HG03066 (cell line): ENCODE data around the gene SLC7A10.

Source experiments
- ATAC-seq: cut with Tn5 transposase; IDR thresholded peaks from one replicate; pipeline ENCODE4 v1.9.1; 2021; ENCODE audit warnings: low read depth; ENCODE audit not compliant: unreplicated experiment

SLC7A10 gene

GRCh38 chr19:33225458-33225926 is at the start of gene SLC7A10:
SLC7A10 (minus strand) TSS chr19:33225850; CDS start chr19:33225703, 147 bp downstream.
- no peak for ATAC-seq

DNA sequence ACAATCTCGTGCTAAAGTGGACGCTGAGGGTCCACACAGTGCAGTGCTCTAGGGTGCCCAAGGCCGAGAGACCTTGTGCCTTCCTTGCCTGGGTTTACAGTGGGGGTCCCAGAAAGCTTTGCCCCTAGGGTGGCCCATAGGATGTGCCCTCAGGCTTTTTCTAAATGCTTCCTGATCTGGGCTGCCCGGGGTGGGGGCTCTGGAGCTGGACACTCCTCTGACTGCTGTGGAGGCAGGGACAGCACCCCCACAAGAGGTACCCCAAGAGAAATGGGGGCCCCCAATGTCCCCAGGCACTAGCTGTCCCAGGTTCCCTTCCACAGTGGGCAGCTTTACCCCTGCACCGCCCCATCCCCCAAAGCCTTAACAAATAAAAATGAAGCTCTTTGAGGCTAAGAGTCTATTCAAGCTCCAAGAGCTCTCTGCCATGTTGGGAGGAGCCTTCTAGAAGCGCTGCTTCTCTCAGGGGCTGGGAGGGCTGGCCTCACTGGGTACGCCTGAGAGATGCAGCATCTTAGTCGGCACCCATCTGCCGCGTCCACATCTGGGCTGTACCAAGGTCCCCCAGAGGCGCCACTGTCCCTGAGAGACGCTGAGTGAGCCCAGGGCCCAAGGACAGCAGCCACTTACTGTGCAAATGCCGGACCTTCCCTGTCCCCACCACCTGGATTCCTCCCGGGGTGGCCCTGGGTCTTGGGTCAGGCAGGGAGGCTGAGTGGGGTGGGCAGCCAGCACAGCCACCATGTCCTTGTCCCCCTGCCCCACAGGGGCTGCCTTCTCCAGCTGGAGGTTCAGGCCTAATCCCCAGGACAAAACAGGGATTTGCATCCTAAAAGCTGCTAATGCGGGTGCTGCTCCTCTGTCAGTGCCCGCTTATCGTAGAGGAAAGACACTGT is 49.3 kb upstream of the SLC7A10 start:
- no peak for ATAC-seq

DNA sequence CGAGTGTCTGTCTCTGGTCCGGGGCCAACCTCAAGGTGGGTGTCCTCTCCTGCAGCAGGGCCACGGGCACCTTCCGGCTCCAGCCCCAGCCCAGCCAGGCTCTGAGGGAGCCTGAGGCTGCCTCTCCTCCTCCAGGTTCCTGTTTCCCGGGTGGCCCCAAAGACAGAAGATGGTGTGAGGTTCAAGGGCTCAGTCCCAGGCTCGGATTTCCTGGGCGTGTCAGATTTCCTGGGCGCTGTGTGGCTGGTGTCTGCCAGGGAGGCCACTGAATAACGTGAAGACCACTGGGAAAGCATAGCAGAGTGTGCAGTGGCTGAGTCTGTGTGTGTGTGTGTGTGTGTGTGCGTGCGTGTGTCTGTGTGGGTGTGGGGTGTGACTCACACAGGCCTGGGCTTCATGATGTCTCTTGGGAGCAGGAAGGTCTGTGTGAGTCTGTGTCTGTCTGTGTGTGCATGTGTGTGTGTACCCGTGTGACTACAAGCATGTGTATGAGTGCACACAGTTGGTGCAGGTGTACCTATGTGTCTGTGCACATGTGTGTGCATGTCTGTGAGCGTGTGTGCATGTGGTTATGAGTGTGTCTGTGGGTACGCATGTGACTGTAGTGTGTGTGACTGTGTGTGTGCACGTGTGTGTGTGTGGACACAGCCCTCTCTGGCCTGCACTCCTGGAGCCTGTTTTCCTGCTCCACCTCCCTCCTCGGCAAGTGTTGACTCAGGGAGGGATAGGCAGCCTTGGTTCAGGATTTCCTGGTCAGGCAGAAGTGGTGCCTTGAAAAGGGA is 48.4 kb upstream of the SLC7A10 start:
- ATAC-seq = no peak

- no peak for ATAC-seq
These were observed 47.6 kb upstream of the SLC7A10 start for GRCh38 chr19:33273065-33273736.

GRCh38 chr19:33271246-33272021 is 45.8 kb upstream of the SLC7A10 start:
- no peak for ATAC-seq

- no peak for ATAC-seq
These were observed 45.1 kb upstream of the SLC7A10 start for GRCh38 chr19:33270769-33271168.

- no peak for ATAC-seq
These were observed 43.4 kb upstream of the SLC7A10 start for GRCh38 chr19:33269016-33269415.

DNA sequence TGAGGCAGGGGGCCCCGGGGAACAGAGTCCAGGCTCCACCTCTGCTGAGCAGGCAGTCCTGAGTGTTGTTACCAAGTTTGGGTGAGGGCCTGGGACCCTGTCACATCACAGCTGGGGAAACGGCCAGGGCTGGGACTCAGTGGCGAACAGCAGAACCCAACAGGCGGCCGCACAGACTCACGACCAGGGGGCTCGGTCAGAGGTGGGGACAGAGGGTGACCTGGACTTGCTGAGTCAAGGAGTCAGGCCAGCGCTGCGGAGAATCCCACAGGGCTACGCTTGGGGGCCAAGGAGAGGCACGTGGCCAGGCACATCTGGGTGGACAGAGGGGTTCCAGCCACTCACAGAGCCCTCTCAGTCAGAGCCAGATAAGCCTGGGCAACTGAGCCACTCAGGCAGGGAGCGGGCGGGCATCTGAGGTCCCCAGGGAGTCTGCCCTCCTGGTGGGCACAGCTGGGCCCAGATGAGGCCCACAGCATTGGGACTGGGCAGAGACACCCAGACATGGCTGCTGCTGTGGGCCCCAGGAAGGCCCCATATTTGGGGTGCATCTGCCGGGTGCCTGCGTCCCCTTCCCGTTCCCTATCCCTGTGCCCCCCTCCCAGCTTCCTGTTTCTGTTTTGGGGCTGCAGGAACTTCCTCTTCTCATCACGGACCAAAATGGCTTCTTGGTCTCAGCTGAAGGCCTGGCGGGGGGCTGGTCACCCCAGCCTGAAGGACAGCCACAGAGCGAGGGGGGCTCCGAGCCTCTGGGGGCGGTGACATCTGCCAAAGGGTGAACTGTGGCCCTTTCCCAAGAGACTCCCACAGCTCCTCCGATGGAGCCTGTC is 42.7 kb upstream of the SLC7A10 start:
- no peak for ATAC-seq

DNA sequence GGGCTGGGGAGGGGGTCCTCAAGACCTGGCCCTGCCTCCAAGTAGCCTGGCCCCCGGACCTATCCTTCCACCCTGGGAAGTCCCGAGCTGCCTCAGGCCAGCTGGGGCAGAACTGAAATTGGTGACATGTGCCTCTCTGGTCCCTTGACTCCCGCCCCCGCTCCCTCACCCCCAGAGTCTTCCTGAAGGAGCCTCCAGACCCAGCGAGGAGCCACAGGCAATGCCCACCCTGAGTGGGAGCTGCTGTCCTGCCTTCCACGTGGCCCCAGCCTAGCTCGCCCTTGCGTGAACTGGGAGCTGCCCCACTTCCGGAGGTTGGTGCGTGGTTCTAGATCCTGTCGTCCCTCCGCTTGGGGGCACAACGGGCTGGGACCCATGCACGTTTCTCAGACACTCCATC is 42.1 kb upstream of the SLC7A10 start:
- ATAC-seq = no peak

- no peak for ATAC-seq
These were observed 41.4 kb upstream of the SLC7A10 start for GRCh38 chr19:33266974-33267484.

DNA sequence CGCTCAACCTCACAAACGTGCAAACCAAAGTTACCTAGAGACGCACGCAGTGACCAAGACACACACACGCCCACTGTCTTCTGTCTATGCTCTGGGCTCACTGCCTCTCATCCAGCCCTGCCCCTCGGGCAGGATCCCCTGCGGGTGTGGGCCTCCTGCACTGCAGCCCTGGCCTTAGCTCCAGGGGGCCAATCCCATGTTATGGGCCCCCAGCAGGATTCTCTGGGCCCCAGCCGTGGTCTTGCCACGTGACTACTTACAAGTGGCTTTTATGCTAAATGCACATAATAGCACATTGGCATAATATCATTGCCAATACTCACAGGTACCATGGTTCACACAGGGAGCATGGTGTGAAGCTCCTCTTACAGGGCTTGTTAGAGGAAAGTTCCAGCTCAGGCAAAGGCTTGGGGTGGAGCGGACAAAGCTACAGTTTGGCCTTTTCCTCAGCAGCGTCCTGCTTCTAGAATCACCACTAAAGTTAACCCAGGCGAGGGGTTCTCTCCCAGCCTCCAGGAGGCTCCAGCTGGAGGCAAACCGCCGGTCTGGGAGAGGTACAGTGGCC is 39.3 kb upstream of the SLC7A10 start:
- no peak for ATAC-seq

GRCh38 chr19:33263325-33264023 is 37.8 kb upstream of the SLC7A10 start:
- no peak for ATAC-seq

DNA sequence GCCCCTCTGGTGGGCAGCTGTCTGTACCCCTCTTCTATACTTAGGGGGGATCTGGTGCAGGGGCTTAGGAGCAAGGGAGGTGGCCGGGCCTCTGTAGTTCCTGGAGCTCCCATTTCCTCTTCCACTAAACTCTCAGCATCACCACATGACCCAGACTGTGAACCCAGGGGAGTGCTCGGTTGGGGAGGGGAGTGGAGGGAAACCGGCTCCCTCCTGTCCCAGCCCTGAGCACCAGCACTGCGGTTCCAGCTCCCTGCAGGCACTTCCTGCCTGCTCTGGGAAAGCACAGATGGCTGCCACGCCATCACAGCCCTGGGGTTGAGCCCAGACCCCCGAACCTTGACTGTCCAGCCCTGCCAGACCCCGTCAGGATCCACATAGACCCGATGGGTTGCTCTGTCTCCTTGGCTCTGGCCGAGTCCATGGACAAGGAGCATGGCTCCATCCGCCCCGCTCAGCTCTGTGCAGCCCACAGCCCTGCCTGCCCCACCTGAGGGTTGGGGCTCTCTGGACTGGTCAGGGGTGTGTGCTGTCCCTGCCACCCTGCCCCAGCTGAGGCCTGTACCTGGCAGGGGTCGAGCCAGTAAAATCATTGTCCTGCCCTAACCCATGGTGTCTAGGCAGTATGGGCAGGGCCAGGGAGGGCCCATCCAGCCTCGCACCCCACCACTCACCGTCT is 36.0 kb upstream of the SLC7A10 start:
- no peak for ATAC-seq

DNA sequence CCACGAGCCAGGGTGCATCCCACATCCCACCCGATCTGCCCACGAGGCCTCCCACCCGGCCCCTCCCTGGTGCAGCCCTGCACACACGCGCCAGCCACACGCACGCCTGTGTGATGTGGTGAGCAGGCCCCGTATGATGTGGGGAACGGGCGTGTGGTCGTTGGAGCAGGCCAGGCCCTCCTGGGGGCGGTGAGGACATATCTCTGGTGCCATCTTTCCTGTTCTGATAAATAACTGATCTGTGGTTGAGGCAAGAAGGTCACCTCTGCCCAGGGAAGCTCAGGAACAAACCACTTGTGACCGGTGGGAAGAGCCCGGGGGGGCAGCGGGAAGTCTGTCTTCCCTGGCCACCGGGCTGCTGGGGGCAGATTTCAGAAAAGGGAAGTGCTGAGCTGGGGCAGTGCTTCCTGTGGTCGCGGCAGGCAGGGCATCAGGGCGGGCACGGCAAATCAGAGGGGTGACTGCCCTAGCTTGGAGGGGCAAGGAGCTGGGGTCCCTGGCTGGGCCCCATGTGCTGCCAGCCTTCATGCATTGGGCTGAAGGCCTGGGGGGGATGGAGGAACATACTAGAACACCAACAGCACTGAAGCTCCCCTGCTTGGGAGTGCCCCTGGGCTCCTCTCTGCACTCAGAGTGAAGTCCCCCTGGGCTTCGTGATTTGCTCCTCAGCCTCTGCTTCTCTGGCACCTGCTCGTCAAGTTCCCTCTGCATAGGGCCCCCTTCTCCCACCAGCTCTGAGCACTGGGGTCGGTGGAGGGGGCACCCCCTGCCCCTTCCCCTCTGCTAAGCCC is 35.2 kb upstream of the SLC7A10 start:
- no peak for ATAC-seq

GRCh38 chr19:33259539-33259938 is 33.9 kb upstream of the SLC7A10 start:
- ATAC-seq = no peak

DNA sequence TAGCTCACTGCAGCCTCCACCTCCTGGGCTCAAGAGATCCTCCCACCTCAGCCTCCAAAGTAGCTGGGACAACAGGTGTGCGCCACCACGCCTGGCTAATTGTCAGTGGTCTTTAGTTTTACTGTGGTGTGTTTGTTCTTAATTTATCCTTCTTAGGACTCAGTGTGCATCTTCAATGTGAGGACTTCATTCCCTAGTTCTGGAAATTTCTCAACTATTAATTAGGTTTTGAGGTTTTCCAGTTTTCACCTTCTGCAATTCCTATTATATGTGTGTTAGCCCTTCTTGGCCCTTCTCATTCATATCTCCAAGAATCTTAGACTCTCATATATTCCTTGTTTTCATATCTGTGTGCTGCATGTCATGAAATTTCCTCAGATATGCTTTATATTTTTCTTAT is 32.2 kb upstream of the SLC7A10 start:
- ATAC-seq = no peak

DNA sequence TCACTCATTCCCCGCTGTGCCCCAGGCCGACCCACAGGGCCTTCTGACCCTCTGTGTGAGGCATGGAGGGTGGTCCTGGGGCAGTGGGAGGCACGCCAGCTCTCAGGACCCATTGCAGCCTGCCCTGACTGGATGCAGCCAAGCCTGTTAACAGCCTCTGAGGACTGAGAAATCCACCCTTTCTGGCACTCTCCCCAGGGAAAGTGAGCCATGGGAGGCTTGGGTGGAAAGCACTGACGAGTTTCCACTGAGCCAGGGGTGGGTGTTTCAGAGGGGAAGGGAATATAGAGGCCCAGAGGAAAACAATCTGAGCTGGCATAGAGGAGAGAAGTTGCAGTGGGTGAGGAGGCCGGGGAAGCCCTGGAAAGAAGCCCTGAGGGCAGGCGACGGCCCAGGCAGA is 30.6 kb upstream of the SLC7A10 start:
- ATAC-seq = no peak
